Activated B cell treated with CpG ODN at 0.5 μM for 24 hours (primary cell): ENCODE measurements around the gene SKI. TPM values are rescaled to one million over a fixed set of nuclear protein-coding genes. Genes with fewer than 3 reads are reported as not detected.
A peak's percentile ranks its signal among the peaks of the same experiment; 100 is the strongest.

Source experiments
- ATAC-seq: fragments of 200-7000 bp; cut with Tn5 transposase; one replicate; pipeline ENCODE4 v1.10.0; 2021; ENCODE audit warnings: low read depth, mild to moderate bottlenecking, moderate library complexity
- CTCF ChIA-PET: fragments of 350-600 bp; sonication (Branson Sonifier 250); formaldehyde crosslinking; loops from one replicate; lab custom pipeline; 2021; ENCODE audit warnings: antibody characterized with exemption; lab: Charles Lee
- POLR2A ChIA-PET: fragments of 350-600 bp; sonication (Branson Sonifier 250); formaldehyde crosslinking; loops from one replicate; lab custom pipeline; 2021; ENCODE audit warnings: antibody characterized with exemption; lab: Charles Lee
- DNase-seq: peaks from one replicate; pipeline ENCODE4 v3.0.0; 2022
- H3K27ac Mint-ChIP-seq: one replicate; pipeline ENCODE4 v1.8.0; 2020; ENCODE audit warnings: mixed read lengths
- H3K27me3 Mint-ChIP-seq: one replicate; pipeline ENCODE4 v1.8.0; 2021; ENCODE audit warnings: mixed read lengths
- H3K36me3 Mint-ChIP-seq: one replicate; pipeline ENCODE4 v1.8.0; 2021; ENCODE audit warnings: low read depth, mixed read lengths
- H3K4me1 Mint-ChIP-seq: one replicate; pipeline ENCODE4 v1.8.0; 2021; ENCODE audit warnings: mixed read lengths
- H3K4me3 Mint-ChIP-seq: one replicate; pipeline ENCODE4 v1.8.0; 2020; ENCODE audit warnings: mild to moderate bottlenecking, mixed read lengths
- H3K9me3 Mint-ChIP-seq: one replicate; pipeline ENCODE4 v1.8.0; 2020; ENCODE audit warnings: mixed read lengths
- intact Hi-C: fragments of 100-400 bp; cut with micrococcal nuclease; formaldehyde crosslinking; loops from one replicate; pipeline ENCODE4 v1.15.1; 2024
- total RNA-seq: library from RNA; stranded (reverse); gene quantifications from 2 replicates; pipeline ENCODE4 v1.2.3, GENCODE V29; 2022
- TF ChIP-seq, protein P1 (sequence below): fragments of 200-600 bp; IDR thresholded peaks from one replicate; pipeline ENCODE4 v1.8.0; 2022; ENCODE audit warnings: antibody characterized with exemption, mild to moderate bottlenecking

Gene SKI
- total RNA-seq, 1 donor from 2014 or later: 37.6 TPM

DNA sequence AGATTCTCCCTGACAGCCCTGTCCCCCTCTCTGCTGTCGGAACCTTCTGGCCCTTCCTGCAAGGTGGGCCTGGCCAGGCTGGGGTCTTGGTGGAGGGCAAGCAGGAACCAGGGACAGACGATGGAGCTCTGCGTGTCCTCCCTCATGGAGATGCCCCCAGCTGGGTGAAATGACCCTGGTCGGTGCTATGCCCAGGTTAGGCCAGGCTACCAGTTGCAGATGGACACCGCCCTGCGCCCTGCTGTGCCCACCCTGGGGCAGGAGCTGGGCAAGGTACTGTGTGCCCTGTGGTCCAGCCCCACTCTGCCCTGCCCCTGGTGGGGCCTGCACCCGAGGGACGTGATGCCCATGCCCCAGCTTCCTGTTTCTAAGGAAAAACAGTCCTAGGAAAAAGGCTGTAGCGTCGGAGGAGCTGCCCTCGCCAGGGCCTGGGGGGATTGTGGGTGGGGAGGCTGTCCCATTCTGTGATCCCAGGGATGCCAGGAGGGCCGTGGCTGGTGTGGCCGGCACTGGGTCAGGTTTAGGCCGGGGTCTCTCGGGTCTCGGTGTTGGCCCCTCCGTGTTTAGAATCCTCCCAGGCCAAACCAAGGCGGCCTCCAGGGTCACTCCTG, 85.6 kb downstream of the SKI start:
- no peak overlapping the region for H3K27ac Mint-ChIP-seq
- DNase-seq (no peak), ATAC-seq (no peak)
- no peaks in the 10 kb centered on the region for H3K9me3 Mint-ChIP-seq
- intact Hi-C loops: loop anchor here (2.0 to 5.0 kb wide), 3 partner anchors 57 to 234 kb away; no protein-coding TSS in a partner anchor
- H3K4me3 Mint-ChIP-seq: peak overlapping the region; percentile 44
- H3K4me1 Mint-ChIP-seq: peaks cover 37% of the 10 kb centered on the region
- H3K27me3 Mint-ChIP-seq: no peaks in the 10 kb centered on the region
- TF ChIP-seq, protein P1, sequence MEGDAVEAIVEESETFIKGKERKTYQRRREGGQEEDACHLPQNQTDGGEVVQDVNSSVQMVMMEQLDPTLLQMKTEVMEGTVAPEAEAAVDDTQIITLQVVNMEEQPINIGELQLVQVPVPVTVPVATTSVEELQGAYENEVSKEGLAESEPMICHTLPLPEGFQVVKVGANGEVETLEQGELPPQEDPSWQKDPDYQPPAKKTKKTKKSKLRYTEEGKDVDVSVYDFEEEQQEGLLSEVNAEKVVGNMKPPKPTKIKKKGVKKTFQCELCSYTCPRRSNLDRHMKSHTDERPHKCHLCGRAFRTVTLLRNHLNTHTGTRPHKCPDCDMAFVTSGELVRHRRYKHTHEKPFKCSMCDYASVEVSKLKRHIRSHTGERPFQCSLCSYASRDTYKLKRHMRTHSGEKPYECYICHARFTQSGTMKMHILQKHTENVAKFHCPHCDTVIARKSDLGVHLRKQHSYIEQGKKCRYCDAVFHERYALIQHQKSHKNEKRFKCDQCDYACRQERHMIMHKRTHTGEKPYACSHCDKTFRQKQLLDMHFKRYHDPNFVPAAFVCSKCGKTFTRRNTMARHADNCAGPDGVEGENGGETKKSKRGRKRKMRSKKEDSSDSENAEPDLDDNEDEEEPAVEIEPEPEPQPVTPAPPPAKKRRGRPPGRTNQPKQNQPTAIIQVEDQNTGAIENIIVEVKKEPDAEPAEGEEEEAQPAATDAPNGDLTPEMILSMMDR: no peak
- ChIA-PET POLR2A (interaction anchor here (0.5 to 7.7 kb wide), 6 partner anchors 13 to 108 kb away, joined by 3 to 100 read pairs (median 7); partner anchors contain the start of genes MORN1 and RER1), CTCF (interaction anchor here (1.1 to 2.9 kb wide), 2 partner anchors 85 to 119 kb away, joined by 3 to 17 read pairs; partner anchors contain the start of gene FAAP20)
- peaks cover 5% of the 10 kb centered on the region for H3K36me3 Mint-ChIP-seq

DNA sequence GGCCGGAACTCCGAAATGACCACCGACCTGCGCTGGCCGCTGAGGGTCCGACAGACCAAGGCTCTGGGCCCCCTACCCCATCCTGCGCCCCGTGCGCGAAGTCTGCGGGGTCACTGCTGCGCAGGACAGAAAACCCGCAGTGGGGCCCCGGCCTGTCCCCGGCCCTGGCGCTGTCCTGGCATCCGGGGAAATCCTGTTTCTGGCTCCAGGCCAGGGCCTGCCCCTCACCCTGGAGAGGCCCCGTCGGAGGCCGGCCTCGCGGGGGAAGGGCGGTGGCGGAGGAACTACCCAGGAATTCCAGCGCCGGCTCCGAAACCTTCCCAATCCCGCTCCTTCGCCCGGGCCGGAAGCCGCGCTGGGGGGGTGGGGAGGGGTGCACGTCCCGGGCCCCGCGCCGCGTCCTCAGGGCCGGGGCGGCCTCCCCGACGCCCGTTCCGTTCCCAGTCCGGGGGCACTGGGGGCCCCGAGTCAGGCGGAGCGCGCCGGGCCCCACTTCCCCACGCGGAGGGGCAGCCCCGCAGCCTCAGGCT, 86.2 kb downstream of the SKI start:
- TF ChIP-seq, protein P1: no peak
- no peak for DNase-seq
- no peak for ATAC-seq
- Mint-ChIP-seq H3K4me3 (peak overlapping the region; percentile 44), H3K4me1 (peaks cover 37% of the 10 kb centered on the region), H3K9me3 (no peaks in the 10 kb centered on the region), H3K27ac (no peak overlapping the region), H3K27me3 (no peaks in the 10 kb centered on the region), H3K36me3 (peaks cover 2% of the 10 kb centered on the region)
- intact Hi-C loops: loop anchor here (2.0 to 5.0 kb wide), 3 partner anchors 58 to 233 kb away; no protein-coding TSS in a partner anchor
- CTCF ChIA-PET: interaction anchor here (1.1 to 2.9 kb wide), 5 partner anchors 13 to 119 kb away, joined by 3 to 17 read pairs (median 10); partner anchors contain the start of gene FAAP20
- POLR2A ChIA-PET: interaction anchor here (0.6 to 7.7 kb wide), 13 partner anchors 13 to 1381 kb away, joined by 3 to 100 read pairs (median 5); partner anchors contain the start of gene PRKCZ

DNA sequence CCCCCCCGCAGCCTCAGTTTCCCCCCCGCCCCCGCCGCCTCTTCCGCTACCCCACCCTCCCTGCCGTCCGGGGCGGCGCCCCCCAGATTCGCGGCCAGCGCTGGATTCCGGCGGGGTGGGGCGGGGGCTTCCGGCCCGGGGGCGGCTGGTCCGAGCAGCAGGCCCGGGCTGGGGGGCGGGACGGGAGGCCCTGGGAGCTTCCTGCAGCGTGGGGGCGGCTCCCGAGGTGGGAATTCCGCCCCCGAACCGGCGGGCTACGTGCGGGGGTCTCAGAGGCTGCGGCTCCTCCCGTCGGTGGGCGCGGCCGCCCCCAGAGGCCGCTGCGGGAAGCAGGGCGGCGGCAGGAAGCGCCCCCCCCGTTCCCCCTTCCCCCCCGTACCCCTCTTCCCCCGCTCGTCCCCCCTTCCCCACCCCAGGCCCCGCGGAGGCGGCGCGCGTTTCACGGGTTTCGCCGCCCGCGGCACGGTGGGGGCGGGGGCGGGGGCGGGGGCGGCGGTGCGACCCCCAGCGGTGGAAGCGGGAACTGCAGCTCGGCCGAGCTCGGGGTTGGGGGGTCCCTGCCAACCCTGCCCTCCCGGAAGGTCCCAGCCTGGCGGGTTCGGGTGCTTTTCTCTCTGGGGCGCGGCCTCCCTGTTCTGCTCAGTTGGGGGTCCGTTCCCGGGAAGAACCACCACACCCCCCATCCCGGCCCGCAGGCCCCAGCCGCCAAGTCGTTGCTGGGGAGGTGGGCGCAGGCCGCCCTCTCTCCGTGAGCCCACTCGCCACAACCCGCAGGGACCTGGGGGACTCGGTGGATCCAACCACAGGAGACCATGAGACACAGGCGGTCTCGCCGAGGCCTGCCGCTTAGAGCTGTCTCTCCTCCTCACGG, 86.9 kb downstream of the SKI start:
- peak overlapping the region; percentile 66 for H3K4me3 Mint-ChIP-seq
- H3K27ac Mint-ChIP-seq: peak overlapping the region; percentile 18

GRCh38 chr1:2315674-2316450, 87.7 kb downstream of the SKI start:
- DNase-seq (no peak), ATAC-seq (no peak)
- no peaks in the 10 kb centered on the region for H3K27me3 Mint-ChIP-seq
- H3K27ac Mint-ChIP-seq: peak overlapping the region; percentile 18
- H3K36me3 Mint-ChIP-seq: no peaks in the 10 kb centered on the region
- intact Hi-C loops: loop anchor here (1.0 to 2.0 kb wide), 5 partner anchors 15 to 121 kb away; no protein-coding TSS in a partner anchor
- H3K4me1 Mint-ChIP-seq: peaks cover 37% of the 10 kb centered on the region
- TF ChIP-seq, protein P1: no peak
- ChIA-PET CTCF (interaction anchor here (0.6 to 2.6 kb wide), 8 partner anchors 13 to 121 kb away, joined by 3 to 11 read pairs (median 4); partner anchors contain the start of gene FAAP20), POLR2A (interaction anchor here (0.5 to 7.7 kb wide), 18 partner anchors 9 to 1380 kb away, joined by 3 to 100 read pairs (median 6); partner anchors contain the start of genes FAAP20, MORN1 and RER1)
- H3K9me3 Mint-ChIP-seq: no peaks in the 10 kb centered on the region
- peak overlapping the region; percentile 66 for H3K4me3 Mint-ChIP-seq

More for the DNA sequence above, 86.9 kb downstream of the SKI start:
- Mint-ChIP-seq H3K4me1 (peaks cover 37% of the 10 kb centered on the region), H3K27me3 (no peaks in the 10 kb centered on the region), H3K9me3 (no peaks in the 10 kb centered on the region), H3K36me3 (no peaks in the 10 kb centered on the region)
- POLR2A ChIA-PET: interaction anchor here (0.7 to 7.7 kb wide), 21 partner anchors 8 to 1381 kb away, joined by 3 to 100 read pairs (median 5); partner anchors contain the start of genes FAAP20, MORN1, PRKCZ and RER1
- CTCF ChIA-PET: interaction anchor here (0.6 to 2.6 kb wide), 8 partner anchors 12 to 120 kb away, joined by 3 to 11 read pairs (median 4); partner anchors contain the start of gene FAAP20
- DNase-seq (peak; percentile 78), ATAC-seq (peak; percentile 58)
- intact Hi-C loops: loop anchor here (1.0 to 5.0 kb wide), 6 partner anchors 14 to 232 kb away; no protein-coding TSS in a partner anchor
- TF ChIP-seq, protein P1: peak; percentile 83
